Ramos (cell line): ENCODE measurements around the gene MED19.
"Not testable (repeated sequence)": the region's sequence is repeated elsewhere in the genome, so short reads cannot be mapped to it uniquely, and the experiment has no call there.

Experiments
- in situ Hi-C: fragments of 300-500 bp; cut with MboI; formaldehyde crosslinking; loops from one replicate; pipeline ENCODE4 v1.14.3; 2022; ENCODE audit warnings: low sequenced_read_pairs; ENCODE audit not compliant: unreplicated experiment

Gene MED19, protein sequence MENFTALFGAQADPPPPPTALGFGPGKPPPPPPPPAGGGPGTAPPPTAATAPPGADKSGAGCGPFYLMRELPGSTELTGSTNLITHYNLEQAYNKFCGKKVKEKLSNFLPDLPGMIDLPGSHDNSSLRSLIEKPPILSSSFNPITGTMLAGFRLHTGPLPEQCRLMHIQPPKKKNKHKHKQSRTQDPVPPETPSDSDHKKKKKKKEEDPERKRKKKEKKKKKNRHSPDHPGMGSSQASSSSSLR

GRCh38 chr11:57711414-57712255, at the start of gene MED19:
Gene MED19, minus strand, starts transcription at chr11:57712215. Its CDS starts 36 bp downstream, at chr11:57712179.
- in situ Hi-C loops = no loop called here

DNA sequence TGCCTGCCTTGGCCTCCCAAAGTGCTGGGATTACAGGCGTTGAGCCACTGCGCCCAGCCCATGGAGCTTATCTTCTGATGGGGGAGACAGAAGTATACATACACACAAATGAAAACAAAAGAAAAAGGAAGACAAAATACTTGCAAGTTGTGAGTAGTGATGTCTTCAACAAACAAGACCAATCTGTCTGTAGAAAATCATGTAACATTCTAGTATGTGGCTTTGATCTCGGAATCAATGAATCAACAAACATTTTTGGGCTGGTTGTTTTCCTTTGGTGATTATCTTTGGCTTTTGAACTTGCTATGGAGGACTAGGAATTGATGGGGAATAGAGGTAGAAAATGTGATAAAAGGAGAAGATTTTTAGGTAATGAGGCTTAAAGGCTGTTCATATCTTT, 46.2 kb upstream of the MED19 start:
- in situ Hi-C loops = no loop called here

- in situ Hi-C loops = no loop called here
Observed at GRCh38 chr11:57752954-57753353, 40.9 kb upstream of the MED19 start.

DNA sequence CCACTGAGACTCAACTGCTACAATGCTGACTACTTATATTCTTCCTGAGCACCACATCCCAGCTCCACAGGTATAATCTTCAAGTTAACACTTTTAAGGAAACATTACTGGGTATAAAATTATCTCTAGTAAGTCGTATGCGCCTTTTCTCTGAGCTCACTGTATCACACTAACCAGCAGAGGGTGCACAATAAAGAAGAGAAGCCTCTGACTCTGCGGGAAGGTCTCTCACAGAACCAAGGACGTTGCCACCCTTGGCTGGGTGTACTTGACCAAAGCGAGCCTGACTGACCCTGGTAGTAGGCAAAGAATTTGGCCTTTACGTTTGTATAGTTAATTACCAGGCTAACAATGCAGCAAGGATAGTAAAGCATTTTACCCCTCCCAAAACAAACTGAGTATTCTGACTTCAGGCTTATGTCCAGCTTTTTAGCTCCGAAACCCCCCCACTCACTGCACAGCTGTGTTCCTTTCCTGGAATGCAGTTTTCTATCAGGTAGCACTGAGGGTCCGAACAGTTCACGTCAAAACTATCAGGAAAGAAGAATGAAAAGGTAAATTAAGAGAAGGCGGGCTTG, 39.8 kb upstream of the MED19 start, which contains the start of gene BTBD18:
Gene BTBD18 (minus strand): TSS at position 144 of the 578 bp plus-strand sequence. CDS start 631 bp downstream, outside the sequence.
- in situ Hi-C loops = no loop called here

GRCh38 chr11:57751176-57751575, 39.2 kb upstream of the MED19 start:
- in situ Hi-C loops = no loop called here

- in situ Hi-C loops = no loop called here
Observed at GRCh38 chr11:57746920-57747319, 34.9 kb upstream of the MED19 start.

DNA sequence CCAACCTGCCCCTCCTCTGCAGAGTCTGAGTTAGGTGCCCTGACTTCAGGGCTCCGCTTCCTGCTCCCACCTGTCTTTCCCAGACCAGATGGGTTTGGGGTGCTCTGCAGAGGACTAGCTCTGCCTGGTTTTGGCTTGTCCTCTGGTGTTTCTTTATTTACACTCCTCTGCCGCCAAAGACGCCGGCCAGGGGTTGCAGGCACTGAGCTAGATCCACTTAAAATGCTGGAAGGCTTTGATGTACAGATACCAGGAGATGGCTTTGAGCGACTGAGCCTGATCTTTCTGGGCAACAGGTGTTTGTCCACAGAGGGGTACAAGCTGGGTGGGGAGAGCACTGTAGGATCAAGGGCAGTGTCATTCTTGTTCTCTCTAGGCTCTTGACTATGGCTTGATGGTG, 33.2 kb upstream of the MED19 start:
- in situ Hi-C loops = no loop called here

GRCh38 chr11:57744357-57744756, 32.3 kb upstream of the MED19 start:
- in situ Hi-C loops = no loop called here

GRCh38 chr11:57742087-57742452, 30.1 kb upstream of the MED19 start:
- in situ Hi-C loops = no loop called here

GRCh38 chr11:57741132-57742086, 29.4 kb upstream of the MED19 start, which contains the start of gene SELENOH:
Gene SELENOH, plus strand, starts transcription at chr11:57741491. Its CDS starts 105 bp downstream, at chr11:57741596.
- in situ Hi-C loops = no loop called here

- in situ Hi-C loops = no loop called here
Observed at GRCh38 chr11:57735619-57736298, 23.7 kb upstream of the MED19 start.

- in situ Hi-C loops = no loop called here
Observed at GRCh38 chr11:57732661-57733060, 20.6 kb upstream of the MED19 start.

- in situ Hi-C loops = no loop called here
Observed at GRCh38 chr11:57729479-57729878, 17.5 kb upstream of the MED19 start.

DNA sequence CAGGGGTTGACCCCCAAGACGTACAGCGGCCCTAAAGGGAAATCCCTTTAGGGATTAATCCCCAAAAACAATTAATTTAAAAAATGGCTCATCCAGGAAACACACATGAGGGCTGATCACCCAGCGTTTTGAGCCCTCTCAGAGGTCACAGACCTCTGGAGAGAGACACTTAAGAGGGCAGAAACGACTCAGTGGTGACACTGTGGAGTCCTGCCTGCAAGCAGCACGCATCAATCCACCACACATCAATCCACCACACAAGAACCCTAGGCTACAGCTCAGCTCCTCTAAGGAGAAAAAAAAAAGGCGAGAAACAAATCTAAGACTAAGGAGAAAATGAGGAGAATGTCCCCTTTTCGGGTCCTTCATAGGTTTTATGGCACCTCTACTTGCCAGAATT, 16.8 kb upstream of the MED19 start:
- in situ Hi-C loops = no loop called here

DNA sequence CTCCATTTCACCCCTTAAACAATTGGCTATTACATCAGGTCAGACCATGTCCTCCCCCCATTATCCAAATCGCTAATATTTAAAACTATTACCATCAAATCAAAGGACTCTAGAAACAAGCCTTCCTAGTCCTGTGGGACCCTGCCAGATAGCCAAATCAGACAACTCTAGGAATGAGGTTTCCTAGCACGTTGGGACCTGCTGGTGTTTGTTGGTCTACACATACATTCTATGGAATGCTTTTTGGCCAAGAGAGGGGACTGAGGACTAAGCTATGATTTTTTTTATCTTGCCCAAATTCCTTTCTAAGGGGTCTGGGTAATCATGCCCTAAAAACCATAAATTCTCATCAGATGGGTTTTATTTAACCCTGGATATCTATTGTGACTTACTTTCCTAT, 15.2 kb upstream of the MED19 start:
- in situ Hi-C loops = no loop called here

- in situ Hi-C loops = not testable (repeated sequence)
Observed at GRCh38 chr11:57716726-57717125, 4.7 kb upstream of the MED19 start.

DNA sequence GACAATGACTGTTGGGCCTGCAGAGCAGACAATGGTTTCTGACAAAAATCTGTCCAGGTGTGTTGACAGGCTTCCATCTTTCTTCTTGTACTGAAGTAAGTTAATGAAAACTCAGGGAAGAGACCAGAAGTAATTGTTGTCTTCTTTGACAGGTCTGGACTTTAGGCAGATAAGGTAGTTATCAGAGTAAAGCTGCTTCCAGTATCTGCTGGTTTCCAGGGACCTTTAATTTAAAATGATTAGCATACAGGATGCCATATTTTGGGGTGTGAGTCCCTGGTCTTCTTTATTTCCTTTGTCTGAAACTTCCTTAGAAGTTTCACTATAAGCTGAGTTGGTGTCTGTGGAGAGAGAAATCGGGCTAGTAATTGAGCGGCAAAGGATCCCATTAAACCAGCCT, 1.8 kb upstream of the MED19 start:
- in situ Hi-C loops = no loop called here

DNA sequence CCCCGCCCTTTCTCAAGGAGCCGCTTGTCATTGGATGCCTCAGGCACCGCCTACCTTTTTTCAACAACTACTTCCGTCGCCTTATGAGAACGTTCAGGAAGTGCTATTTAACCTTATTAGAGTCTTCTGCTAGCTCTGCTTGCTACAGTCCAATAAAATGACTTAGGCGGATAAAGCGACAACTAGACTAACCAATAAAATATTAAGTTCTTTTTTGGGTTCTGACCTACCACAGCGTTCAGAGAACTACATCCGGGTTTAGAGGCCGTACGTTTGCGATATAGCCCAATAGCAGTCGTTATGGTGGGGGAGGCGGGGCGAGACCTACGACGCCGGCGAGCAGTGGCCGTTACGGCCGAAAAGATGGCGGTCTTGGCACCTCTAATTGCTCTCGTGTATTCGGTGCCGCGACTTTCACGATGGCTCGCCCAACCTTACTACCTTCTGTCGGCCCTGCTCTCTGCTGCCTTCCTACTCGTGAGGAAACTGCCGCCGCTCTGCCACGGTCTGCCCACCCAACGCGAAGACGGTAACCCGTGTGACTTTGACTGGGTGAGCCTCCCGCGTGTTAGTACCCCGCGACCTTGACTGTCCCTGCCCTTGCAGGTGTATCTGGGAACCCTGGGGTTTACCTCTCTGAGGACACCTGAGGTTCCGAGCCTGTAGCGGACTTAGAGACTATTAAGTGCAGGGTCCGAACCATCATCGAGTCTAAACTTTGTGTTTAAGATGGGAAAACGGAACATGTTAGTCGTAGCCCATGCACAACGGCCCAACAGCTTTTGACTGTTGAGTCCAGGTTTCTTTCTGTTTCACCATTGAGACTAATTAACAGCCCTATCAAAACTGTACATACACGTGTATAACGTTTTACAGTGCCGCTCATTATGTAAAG, 488 bp upstream of the MED19 start, which contains the start of gene TMX2:
Gene TMX2 (plus strand): TSS at position 338 of the 895 bp plus-strand sequence. CDS start 26 bp downstream, at position 364.
- in situ Hi-C loops = no loop called here
